Mesenchymal stem cell (in vitro differentiated cells and primary cell): Measurements from ENCODE around the gene BORCS5.

Experiments
- DNase-seq: peaks from one replicate; pipeline ENCODE4 v3.0.0-alpha.2; 2013
- H2AFZ ChIP-seq: one replicate; pipeline ENCODE4 v1.6.1; 2013; ENCODE audit warnings: low read depth, mild to moderate bottlenecking, control low read depth, inconsistent platforms, low read length, moderate library complexity
- H2AK5ac ChIP-seq: 2 replicates; pipeline ENCODE4 v1.6.1; 2013; ENCODE audit warnings: low read length, moderate library complexity, mild to moderate bottlenecking, inconsistent platforms; ENCODE audit not compliant: severe bottlenecking
- H2BK120ac ChIP-seq: one replicate; pipeline ENCODE4 v1.6.1; 2013; ENCODE audit warnings: low read depth, mild to moderate bottlenecking, inconsistent platforms, low read length, moderate library complexity
- H2BK12ac ChIP-seq, 2 experiments: one replicate each; pipeline ENCODE4 v1.6.1; 2013; ENCODE audit warnings: inconsistent platforms in 2 of 2, low read length in 2 of 2, mild to moderate bottlenecking in 2 of 2, moderate library complexity in 2 of 2, control low read depth in 1 of 2
- H2BK15ac ChIP-seq: one replicate; pipeline ENCODE4 v1.6.1; 2013; ENCODE audit warnings: mild to moderate bottlenecking, low read depth, inconsistent platforms; ENCODE audit not compliant: poor library complexity, severe bottlenecking
- H2BK5ac ChIP-seq: 2 replicates; pipeline ENCODE4 v1.6.1; 2013; ENCODE audit warnings: low read depth, mild to moderate bottlenecking, low read length, control low read depth, inconsistent platforms; ENCODE audit not compliant: poor library complexity, severe bottlenecking
- H3K14ac ChIP-seq, 2 experiments: one replicate each; pipeline ENCODE4 v1.6.1; 2013; ENCODE audit warnings: inconsistent platforms in 2 of 2, low read length in 2 of 2, control low read depth in 1 of 2, mild to moderate bottlenecking in 1 of 2, moderate library complexity in 1 of 2
- H3K18ac ChIP-seq, 2 experiments: one replicate each; pipeline ENCODE4 v1.6.1; 2013; ENCODE audit warnings: inconsistent platforms in 2 of 2, low read length in 2 of 2, control low read depth in 1 of 2, low read depth in 1 of 2, mild to moderate bottlenecking in 1 of 2
- H3K23ac ChIP-seq, 2 experiments: one replicate each; pipeline ENCODE4 v1.6.1; 2013; ENCODE audit warnings: inconsistent platforms in 2 of 2, low read length in 2 of 2, mild to moderate bottlenecking in 2 of 2, moderate library complexity in 2 of 2, control low read depth in 1 of 2
- H3K27ac ChIP-seq: 2 replicates; pipeline ENCODE4 v1.5.1; 2013; ENCODE audit warnings: mild to moderate bottlenecking, moderate library complexity, low read length, control low read depth, inconsistent platforms; ENCODE audit not compliant: poor library complexity, severe bottlenecking
- H3K27me3 ChIP-seq, 2 experiments: 2 replicates each; pipeline versions ENCODE4 v1.6.1 to v1.7.0; 2013; ENCODE audit warnings: low read length in 2 of 2, mild to moderate bottlenecking in 2 of 2, moderate library complexity in 2 of 2, control low read depth in 1 of 2, inconsistent platforms in 1 of 2; ENCODE audit not compliant: control insufficient read depth in 1 of 2, insufficient read depth in 1 of 2
- H3K36me3 ChIP-seq, 2 experiments: 2 replicates each; pipeline versions ENCODE4 v1.6.1 to v1.7.0; 2013; ENCODE audit warnings: low read length in 2 of 2, control low read depth in 1 of 2, inconsistent platforms in 1 of 2, low read depth in 1 of 2, mild to moderate bottlenecking in 1 of 2; ENCODE audit not compliant: insufficient read depth in 2 of 2, control insufficient read depth in 1 of 2
- H3K4ac ChIP-seq, 2 experiments: one replicate each; pipeline ENCODE4 v1.6.1; 2013; ENCODE audit warnings: inconsistent platforms in 2 of 2, low read length in 2 of 2, mild to moderate bottlenecking in 2 of 2, moderate library complexity in 2 of 2, control low read depth in 1 of 2, low read depth in 1 of 2
- H3K4me1 ChIP-seq: 2 replicates; pipeline ENCODE4 v1.6.1; 2013; ENCODE audit warnings: low read depth, low read length, control low read depth; ENCODE audit not compliant: control insufficient read depth, insufficient read depth
- H3K4me2 ChIP-seq: 2 replicates; pipeline ENCODE4 v1.6.1; 2013; ENCODE audit warnings: low read length, mild to moderate bottlenecking, inconsistent platforms; ENCODE audit not compliant: poor library complexity, severe bottlenecking
- H3K4me3 ChIP-seq, 2 experiments: 2 replicates each; pipeline versions ENCODE4 v1.5.1 to v1.7.0; 2013; ENCODE audit warnings: low read length in 2 of 2, mild to moderate bottlenecking in 2 of 2, control low read depth in 1 of 2, low read depth in 1 of 2; ENCODE audit not compliant: insufficient read depth in 1 of 2
- H3K79me1 ChIP-seq: replicated peaks from 2 replicates; pipeline ENCODE4 v1.6.1; 2013; ENCODE audit warnings: mild to moderate bottlenecking, control low read depth, low read length, inconsistent platforms; ENCODE audit not compliant: poor library complexity, severe bottlenecking
- H3K9ac ChIP-seq: 2 replicates; pipeline ENCODE4 v1.7.0; 2013; ENCODE audit warnings: mild to moderate bottlenecking, low read length, moderate library complexity
- H3K9me3 ChIP-seq: 2 replicates; pipeline ENCODE4 v1.7.0; 2013; ENCODE audit warnings: mild to moderate bottlenecking, low read length; ENCODE audit not compliant: control insufficient read depth
- H4K8ac ChIP-seq: one replicate; pipeline ENCODE4 v1.6.1; 2013; ENCODE audit warnings: inconsistent platforms, mild to moderate bottlenecking, low read length, moderate library complexity
- H4K91ac ChIP-seq: one replicate; pipeline ENCODE4 v1.6.1; 2013; ENCODE audit warnings: mild to moderate bottlenecking, low read length, inconsistent platforms
- WGBS: methylation state at CpG from one replicate; pipeline ENCODE4 v1.1.7; 2013; ENCODE audit warnings: mixed read lengths; 5-methylcytosine and 5-hydroxymethylcytosine counted together

Gene BORCS5

GRCh38 chr12:12491606-12492005 lies 134.7 kb downstream of the BORCS5 start:
- H3K4ac ChIP-seq, result no peak overlapping the region
- no peak overlapping the region for H3K27ac ChIP-seq
- H3K9me3 ChIP-seq, result no peaks in the 10 kb centered on the region
- no peak overlapping the region for H3K23ac ChIP-seq
- H2BK15ac ChIP-seq, result no peak overlapping the region
- no peak overlapping the region for H2BK12ac ChIP-seq
- no peaks in the 10 kb centered on the region for H3K4me1 ChIP-seq
- no peak overlapping the region for H2BK5ac ChIP-seq
- peaks cover 21% of the 10 kb centered on the region for H3K79me1 ChIP-seq
- H3K27me3 ChIP-seq, result no peaks in the 10 kb centered on the region
- H2BK120ac ChIP-seq, result no peak overlapping the region
- H3K14ac ChIP-seq, result no peak overlapping the region
- H3K9ac ChIP-seq, result no peak overlapping the region
- no peak overlapping the region for H4K91ac ChIP-seq
- DNase-seq, result no peak
- no peak overlapping the region for H3K4me2 ChIP-seq
- no peak overlapping the region for H3K4me3 ChIP-seq
- no peak overlapping the region for H3K18ac ChIP-seq
- H2AFZ ChIP-seq, result no peak overlapping the region
- no peak overlapping the region for H2AK5ac ChIP-seq
- peaks cover 2 to 7% of the 10 kb centered on the region in 2 experiments for H3K36me3 ChIP-seq
- H4K8ac ChIP-seq, result no peak overlapping the region

- Histone ChIP-seq H3K79me1 (peaks cover 16% of the 10 kb centered on the region), H3K27ac (no peak overlapping the region), H3K27me3 (no peaks in the 10 kb centered on the region), H2BK120ac (no peak overlapping the region), H3K36me3 (peaks cover 2 to 3% of the 10 kb centered on the region in 2 experiments), H2BK5ac (no peak overlapping the region), H3K9ac (no peak overlapping the region), H4K91ac (no peak overlapping the region), H2BK12ac (no peak overlapping the region), H3K23ac (no peak overlapping the region), H3K14ac (no peak overlapping the region), H3K4me3 (no peak overlapping the region), H2AFZ (no peak overlapping the region), H3K4me1 (no peaks in the 10 kb centered on the region), H2AK5ac (no peak overlapping the region), H3K4ac (no peak overlapping the region), H3K18ac (no peak overlapping the region), H3K9me3 (no peaks in the 10 kb centered on the region), H3K4me2 (no peak overlapping the region), H4K8ac (no peak overlapping the region), H2BK15ac (no peak overlapping the region)
- no peak for DNase-seq
- WGBS, result 89% methylated on average over 5 of the region's 5 CpGs
Observed at GRCh38 chr12:12492547-12492946, 135.7 kb downstream of the BORCS5 start.

GRCh38 chr12:12495536-12495935 lies 138.7 kb downstream of the BORCS5 start:
- H2BK5ac ChIP-seq, result no peak overlapping the region

GRCh38 chr12:12498210-12498609 lies 141.3 kb downstream of the BORCS5 start:
- no peak overlapping the region for H3K4ac ChIP-seq
- no peak overlapping the region for H2BK120ac ChIP-seq
- no peak overlapping the region for H2BK15ac ChIP-seq
- 100% methylated on average over 2 of the region's 4 CpGs for WGBS
- no peak overlapping the region for H3K9ac ChIP-seq
- H2BK5ac ChIP-seq, result no peak overlapping the region
- H3K14ac ChIP-seq, result no peak overlapping the region
- no peak overlapping the region for H3K23ac ChIP-seq
- DNase-seq, result no peak
- H3K27me3 ChIP-seq, result no peaks in the 10 kb centered on the region
- H2AK5ac ChIP-seq, result no peak overlapping the region
- no peak overlapping the region for H2AFZ ChIP-seq
- H3K18ac ChIP-seq, result no peak overlapping the region
- no peak overlapping the region for H3K4me3 ChIP-seq
- no peak overlapping the region for H4K8ac ChIP-seq
- H3K79me1 ChIP-seq, result peaks cover 16% of the 10 kb centered on the region
- no peak overlapping the region for H4K91ac ChIP-seq
- peaks cover 0 to 9% of the 10 kb centered on the region in 2 experiments for H3K36me3 ChIP-seq
- H3K9me3 ChIP-seq, result no peaks in the 10 kb centered on the region
- H3K4me2 ChIP-seq, result no peak overlapping the region
- no peak overlapping the region for H2BK12ac ChIP-seq
- H3K27ac ChIP-seq, result no peak overlapping the region
- H3K4me1 ChIP-seq, result no peaks in the 10 kb centered on the region

More at GRCh38 chr12:12495536-12495935, 138.7 kb downstream of the BORCS5 start:
- Histone ChIP-seq H3K9me3 (no peaks in the 10 kb centered on the region), H3K9ac (no peak overlapping the region), H3K14ac (no peak overlapping the region), H3K4ac (no peak overlapping the region), H3K79me1 (peaks cover 16% of the 10 kb centered on the region), H3K4me3 (no peak overlapping the region), H3K4me2 (no peak overlapping the region), H3K23ac (no peak overlapping the region), H3K36me3 (peaks cover 0 to 12% of the 10 kb centered on the region in 2 experiments), H2BK120ac (no peak overlapping the region), H3K27me3 (no peaks in the 10 kb centered on the region), H4K8ac (no peak overlapping the region), H2AK5ac (no peak overlapping the region), H4K91ac (no peak overlapping the region), H2BK12ac (no peak overlapping the region), H3K27ac (no peak overlapping the region), H2AFZ (no peak overlapping the region), H2BK15ac (no peak overlapping the region), H3K4me1 (no peaks in the 10 kb centered on the region), H3K18ac (no peak overlapping the region)
- DNase-seq, result no peak
- 100% methylated on average over 1 of the region's 1 CpG for WGBS
